IPS-18c (cell line): ENCODE measurements around the gene CACNA1D.

Experiments
- H3K4me3 ChIP-seq: 2 replicates; pipeline ENCODE4 v1.7.0; 2013; ENCODE audit warnings: low read depth, mild to moderate bottlenecking, low read length, moderate library complexity; ENCODE audit not compliant: insufficient read depth
- H3K9me3 ChIP-seq: one replicate; pipeline ENCODE4 v1.6.1; 2013; ENCODE audit warnings: mild to moderate bottlenecking, low read length, moderate library complexity; ENCODE audit not compliant: control insufficient read depth, insufficient read depth

CACNA1D gene

DNA sequence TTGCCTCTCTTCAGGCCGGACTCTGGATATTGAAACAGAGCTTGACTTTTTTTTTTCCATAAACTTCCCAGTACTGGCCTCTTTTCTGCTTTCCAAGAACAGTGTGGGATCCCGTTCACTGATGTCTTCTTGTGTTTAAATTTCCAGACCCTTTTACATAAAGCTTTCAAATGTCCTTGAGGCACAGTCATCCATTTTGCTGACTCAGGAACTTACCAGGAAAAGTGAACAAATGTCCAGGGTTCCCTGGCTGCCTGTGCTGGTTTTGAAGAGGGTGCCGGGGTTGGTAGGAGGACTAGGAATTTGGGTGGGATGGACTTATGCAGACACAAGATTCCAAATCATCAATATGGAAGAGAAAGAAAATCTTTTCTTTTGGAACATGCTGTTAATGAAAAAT lies 283.7 kb downstream of the CACNA1D start:
- Histone ChIP-seq H3K9me3 (no peaks in the 10 kb centered on the region), H3K4me3 (no peak overlapping the region)

DNA sequence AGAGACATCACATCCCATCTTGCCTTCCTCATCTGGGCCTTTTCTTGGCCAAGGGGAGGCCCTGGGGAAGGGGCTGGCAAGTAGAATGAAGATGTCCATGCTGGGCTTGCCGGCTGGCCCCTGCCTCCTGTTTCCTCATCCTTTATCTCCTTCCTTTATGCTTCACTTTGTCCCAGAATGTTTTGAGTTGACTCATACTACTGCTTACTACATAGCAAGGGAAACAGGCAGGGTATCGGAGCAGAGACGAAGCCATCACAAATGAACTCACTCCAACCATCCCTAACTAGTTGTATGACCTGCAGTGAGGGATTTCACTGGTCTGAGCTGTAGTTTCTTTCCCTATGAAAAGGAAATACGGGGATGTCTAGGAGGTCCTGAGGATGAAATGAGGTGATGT lies 285.8 kb downstream of the CACNA1D start:
- H3K4me3 ChIP-seq: no peak overlapping the region
- no peaks in the 10 kb centered on the region for H3K9me3 ChIP-seq

DNA sequence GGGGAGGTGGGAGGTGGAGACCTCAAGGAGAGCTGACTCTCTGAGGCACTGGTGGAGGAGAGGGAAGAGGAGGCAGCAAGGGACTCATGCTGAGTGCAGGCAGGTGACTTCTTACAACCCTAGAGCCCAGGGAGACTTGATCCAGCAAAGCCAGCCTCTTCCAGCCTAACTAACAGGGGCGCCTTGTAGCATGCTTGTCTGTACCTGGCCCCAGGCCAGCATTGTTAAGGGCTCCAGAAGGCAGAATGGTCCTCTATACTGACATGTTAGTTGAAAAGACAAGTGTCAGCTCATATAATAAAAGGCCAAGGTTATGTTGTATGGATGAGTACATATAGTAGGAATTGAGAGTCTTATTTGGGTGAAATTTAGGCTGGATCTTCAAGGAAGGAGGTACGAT lies 286.4 kb downstream of the CACNA1D start:
- Histone ChIP-seq H3K9me3 (no peaks in the 10 kb centered on the region), H3K4me3 (no peak overlapping the region)

- Histone ChIP-seq H3K9me3 (no peaks in the 10 kb centered on the region), H3K4me3 (no peak overlapping the region)
Measured at GRCh38 chr3:53787016-53787415, 292.6 kb downstream of the CACNA1D start.

DNA sequence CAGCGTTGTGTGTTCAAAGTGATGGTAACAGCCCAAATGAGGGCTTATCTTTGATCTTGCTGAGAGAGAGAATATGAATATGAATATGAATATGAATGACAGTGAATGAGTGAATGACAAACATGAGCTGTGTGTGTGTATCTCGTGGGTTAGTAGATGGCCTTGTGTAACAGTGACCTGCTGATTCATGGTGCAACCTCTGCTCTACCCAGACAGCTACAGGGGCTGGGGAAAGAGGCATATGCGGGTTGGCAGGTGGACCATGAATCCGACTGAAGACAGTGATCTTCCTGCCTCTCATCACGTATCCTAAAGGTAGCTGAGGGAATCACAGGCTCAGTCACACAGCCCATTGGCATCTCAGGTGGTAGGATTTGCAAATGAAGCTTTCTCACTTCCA lies 293.6 kb downstream of the CACNA1D start:
- no peaks in the 10 kb centered on the region for H3K9me3 ChIP-seq
- H3K4me3 ChIP-seq: no peak overlapping the region

- H3K4me3 ChIP-seq: no peak overlapping the region; the same call in 1 of the 2 replicates
- H3K9me3 ChIP-seq: no peaks in the 10 kb centered on the region
Measured at GRCh38 chr3:53789459-53789858, 295.0 kb downstream of the CACNA1D start.

- Histone ChIP-seq H3K4me3 (no peak overlapping the region), H3K9me3 (no peaks in the 10 kb centered on the region)
Measured at GRCh38 chr3:53790470-53790869, 296.1 kb downstream of the CACNA1D start.

DNA sequence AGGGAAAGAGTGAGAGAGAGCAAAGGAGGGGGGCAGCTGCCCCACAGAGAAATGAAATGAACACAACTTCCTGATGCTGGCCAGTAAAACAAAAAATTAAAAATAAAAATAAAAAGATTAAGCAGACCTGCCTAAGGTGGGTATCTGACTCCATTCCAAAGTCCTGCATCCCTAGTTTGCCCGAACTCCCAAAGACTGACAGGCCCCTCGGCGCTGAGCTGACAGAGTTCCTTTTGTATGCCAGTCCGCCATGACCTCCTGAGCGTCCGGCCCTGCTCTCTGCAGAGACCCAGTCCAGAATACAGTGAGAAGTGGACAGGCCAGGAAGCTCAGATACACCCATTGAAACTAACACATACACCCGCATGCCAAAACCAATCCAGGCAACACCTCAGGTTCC lies 296.9 kb downstream of the CACNA1D start:
- Histone ChIP-seq H3K9me3 (no peaks in the 10 kb centered on the region), H3K4me3 (no peak overlapping the region)

DNA sequence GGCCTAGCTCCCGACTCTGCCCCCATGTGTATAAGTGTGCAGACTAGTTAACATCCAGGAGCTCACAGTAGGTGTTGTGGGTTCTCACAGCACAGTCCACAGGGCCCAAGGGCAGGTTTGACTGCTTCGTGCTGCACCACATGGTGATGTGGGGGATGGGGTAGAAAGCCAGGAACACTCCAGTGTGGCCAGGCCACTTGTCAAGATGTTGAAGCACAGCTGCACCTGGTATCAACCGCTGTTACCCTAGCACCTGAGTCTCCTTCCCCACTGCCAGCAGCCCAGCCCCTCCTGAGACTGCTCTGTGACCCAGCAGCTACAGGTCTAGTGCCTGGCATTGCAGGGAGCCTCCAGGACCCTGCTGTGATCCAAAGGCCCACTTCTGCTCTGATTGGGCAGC lies 298.5 kb downstream of the CACNA1D start:
- no peaks in the 10 kb centered on the region for H3K9me3 ChIP-seq
- H3K4me3 ChIP-seq: no peak overlapping the region

DNA sequence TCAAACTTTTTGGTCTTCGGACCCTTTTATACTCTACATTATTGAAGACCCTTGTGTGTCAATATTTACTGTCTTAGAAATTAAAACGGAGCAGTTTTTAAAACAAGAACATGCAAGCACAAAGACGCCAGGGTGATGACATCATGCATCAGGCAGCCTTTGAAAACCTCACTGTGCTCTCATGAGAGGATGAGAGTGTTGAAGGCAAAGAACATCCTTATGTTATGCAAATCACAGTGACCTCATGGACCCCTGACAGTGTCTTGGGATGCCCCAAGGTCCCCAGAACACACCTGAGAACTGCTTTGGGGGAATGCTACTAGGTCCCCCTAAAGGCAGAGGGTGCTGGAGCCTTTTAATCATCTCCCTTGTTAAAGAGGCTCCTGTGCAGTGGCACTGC lies 300.2 kb downstream of the CACNA1D start:
- Histone ChIP-seq H3K4me3 (no peak overlapping the region), H3K9me3 (no peaks in the 10 kb centered on the region)

DNA sequence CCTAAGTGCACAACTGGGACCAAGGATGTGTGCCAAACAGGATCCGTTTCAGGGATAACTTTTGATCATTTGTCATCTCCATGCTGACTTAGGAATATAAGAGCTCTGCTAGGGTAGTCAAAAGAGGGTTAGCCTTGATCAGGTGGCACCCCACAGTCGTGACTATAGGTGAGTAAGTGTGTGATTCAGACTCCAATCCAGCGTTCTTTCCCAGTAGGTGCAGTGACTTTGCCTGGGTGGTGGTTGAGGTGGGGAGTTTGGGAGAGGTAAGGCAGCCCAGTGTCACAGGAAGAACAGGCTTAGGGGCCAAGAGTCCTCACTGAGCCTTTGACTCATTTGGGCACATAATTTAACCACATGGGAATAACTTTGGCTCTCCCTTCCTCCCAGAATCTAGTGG lies 300.8 kb downstream of the CACNA1D start:
- Histone ChIP-seq H3K9me3 (no peaks in the 10 kb centered on the region), H3K4me3 (no peak overlapping the region)

DNA sequence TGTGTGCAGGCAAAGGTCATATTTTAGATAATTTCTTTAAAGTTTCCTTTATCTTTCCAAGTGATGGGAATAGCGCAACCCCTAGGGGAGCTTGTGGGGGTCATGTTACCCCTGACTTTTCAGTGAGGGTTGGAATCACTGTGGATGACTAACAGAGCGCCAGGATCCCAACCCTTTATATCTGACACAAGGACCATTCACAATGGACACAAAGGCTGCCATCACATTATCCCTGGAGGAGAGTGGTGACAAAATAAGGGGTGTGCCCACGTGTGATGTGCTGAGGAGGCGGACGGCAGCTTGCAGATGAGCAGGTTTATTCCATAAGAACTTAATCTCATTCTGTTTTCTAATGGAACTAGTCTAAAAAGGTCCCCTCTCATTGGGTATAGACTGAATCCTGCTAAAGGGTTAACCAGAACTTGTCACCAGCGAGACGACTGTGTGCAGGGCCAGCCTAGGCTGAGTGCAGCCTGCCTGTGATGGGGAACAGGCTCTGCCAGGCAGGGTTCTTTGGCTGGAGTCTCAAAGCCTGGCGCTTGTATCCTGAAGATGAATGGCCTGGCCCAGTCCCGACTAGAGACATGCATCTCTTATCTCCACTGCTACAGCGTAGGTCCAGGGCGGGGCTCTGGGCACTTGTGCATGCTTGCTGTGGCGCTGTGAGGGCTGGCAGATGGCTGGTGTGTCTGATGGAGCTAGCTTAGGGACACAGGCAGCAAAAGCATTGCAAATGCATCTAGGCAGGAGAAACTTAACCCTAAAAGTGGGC lies 301.6 kb downstream of the CACNA1D start:
- Histone ChIP-seq H3K4me3 (no peak overlapping the region), H3K9me3 (no peaks in the 10 kb centered on the region)

- Histone ChIP-seq H3K9me3 (no peaks in the 10 kb centered on the region), H3K4me3 (no peak overlapping the region)
Measured at GRCh38 chr3:53798144-53798543, 303.7 kb downstream of the CACNA1D start.

- Histone ChIP-seq H3K9me3 (no peaks in the 10 kb centered on the region), H3K4me3 (no peak overlapping the region)
Measured at GRCh38 chr3:53799338-53799865, 305.0 kb downstream of the CACNA1D start.

DNA sequence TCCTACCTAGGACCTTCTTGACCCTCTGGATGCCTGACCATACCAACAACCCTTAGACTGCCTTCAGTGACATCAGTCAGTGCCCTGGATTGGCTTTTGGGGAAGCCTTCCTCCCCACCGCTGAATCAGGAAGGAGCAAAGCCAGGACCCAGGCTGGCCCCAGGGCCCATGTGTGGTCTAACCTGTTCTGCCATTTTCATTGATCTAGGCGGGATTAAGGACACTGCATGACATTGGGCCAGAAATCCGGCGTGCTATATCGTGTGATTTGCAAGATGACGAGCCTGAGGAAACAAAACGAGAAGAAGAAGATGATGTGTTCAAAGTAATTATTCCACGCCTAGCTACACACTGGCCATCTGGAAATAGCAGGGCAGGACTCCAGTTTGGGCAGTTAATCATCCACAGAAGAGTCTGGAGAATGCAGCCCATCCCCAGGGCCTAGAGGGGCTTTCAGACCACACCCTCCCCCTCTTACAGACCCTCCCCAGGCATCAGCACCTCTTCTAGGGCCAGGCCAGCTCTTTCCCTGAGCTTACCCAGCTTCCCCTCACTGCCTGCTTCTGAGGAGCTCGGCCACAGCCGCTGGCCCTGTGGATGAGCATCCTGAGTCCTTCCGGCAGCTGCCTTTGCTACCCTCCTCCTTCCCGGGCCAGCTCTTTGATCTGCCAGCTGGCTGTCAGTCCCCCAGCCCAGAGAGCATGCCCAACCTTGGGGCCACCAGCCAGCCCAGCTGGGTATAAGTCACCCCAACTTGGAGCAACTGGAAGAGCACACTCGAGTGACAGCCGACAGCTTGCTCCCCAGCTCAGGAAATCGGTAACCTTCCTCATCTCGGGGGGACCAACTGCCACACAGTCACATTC lies 305.9 kb downstream of the CACNA1D start:
- H3K9me3 ChIP-seq: no peaks in the 10 kb centered on the region
- no peak overlapping the region for H3K4me3 ChIP-seq

DNA sequence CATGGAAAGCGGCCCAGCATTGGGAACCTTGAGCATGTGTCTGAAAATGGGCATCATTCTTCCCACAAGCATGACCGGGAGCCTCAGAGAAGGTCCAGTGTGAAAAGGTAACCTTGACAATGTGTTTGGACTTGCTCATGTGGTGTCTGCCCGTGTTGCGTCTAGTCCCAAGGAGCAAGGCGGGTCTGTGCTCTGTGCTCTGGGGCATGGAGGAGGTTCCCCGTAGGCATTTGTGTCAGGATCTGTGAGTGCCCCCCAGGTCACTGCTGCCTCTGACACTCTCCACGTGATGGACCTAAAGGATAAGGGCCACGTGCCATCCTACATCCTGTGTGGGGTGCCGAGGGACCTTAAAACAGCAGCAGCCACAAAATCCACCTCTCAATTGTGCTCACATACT lies 306.9 kb downstream of the CACNA1D start:
- Histone ChIP-seq H3K9me3 (no peaks in the 10 kb centered on the region), H3K4me3 (no peak overlapping the region)

GRCh38 chr3:53802256-53802880 lies 308.0 kb downstream of the CACNA1D start:
- Histone ChIP-seq H3K4me3 (no peak overlapping the region), H3K9me3 (no peaks in the 10 kb centered on the region)
